GM23338 (cell line): ENCODE measurements around the gene BTN1A1. TPM values are rescaled to one million over a fixed set of nuclear protein-coding genes. Genes with fewer than 3 reads are reported as not detected.

Experiments used
- ATAC-seq: fragments of 200-7000 bp; cut with Tn5 transposase; 3 replicates; pipeline ENCODE4 v1.9.1; 2020
- DNase-seq: peaks from one replicate; pipeline ENCODE4 v3.0.0-alpha.2; 2015; ENCODE audit warnings: low spot score
- H2AFZ ChIP-seq: fragments of 200-600 bp; sonication (generic); 2 replicates; pipeline ENCODE4 v1.8.0; 2016; ENCODE audit warnings: antibody characterized with exemption, mild to moderate bottlenecking, moderate library complexity
- H3F3A ChIP-seq: fragments of 200-600 bp; sonication (generic); replicated peaks from 2 replicates; pipeline ENCODE4 v1.8.0; 2017; ENCODE audit warnings: antibody characterized with exemption, mixed run types, low read depth
- H3K27ac ChIP-seq: fragments of 200-600 bp; sonication (generic); 2 replicates; pipeline ENCODE4 v1.6.1; 2016; ENCODE audit warnings: low read depth
- H3K27me3 ChIP-seq: fragments of 200-600 bp; sonication (generic); 2 replicates; pipeline ENCODE4 v1.8.0; 2016; ENCODE audit warnings: mild to moderate bottlenecking, mixed run types, moderate library complexity; ENCODE audit not compliant: insufficient read depth
- H3K36me3 ChIP-seq: fragments of 200-600 bp; sonication (generic); 2 replicates; pipeline ENCODE4 v1.8.0; 2016; ENCODE audit warnings: mild to moderate bottlenecking; ENCODE audit not compliant: insufficient read depth
- H3K4me1 ChIP-seq: fragments of 200-600 bp; sonication (generic); 2 replicates; pipeline ENCODE4 v1.8.0; 2016; ENCODE audit warnings: mild to moderate bottlenecking, moderate library complexity; ENCODE audit not compliant: insufficient read depth
- H3K4me2 ChIP-seq: fragments of 200-600 bp; sonication (generic); 2 replicates; pipeline ENCODE4 v1.7.1; 2017; ENCODE audit warnings: mixed run types
- H3K4me3 ChIP-seq: fragments of 200-600 bp; sonication (generic); 2 replicates; pipeline ENCODE4 v1.6.1; 2016; ENCODE audit warnings: mixed run types
- H3K79me2 ChIP-seq: fragments of 200-600 bp; sonication (generic); replicated peaks from 2 replicates; pipeline ENCODE4 v1.8.0; 2017; ENCODE audit warnings: mild to moderate bottlenecking; ENCODE audit not compliant: insufficient read depth
- H3K9me2 ChIP-seq: fragments of 200-600 bp; sonication (generic); 2 replicates; pipeline ENCODE4 v1.8.0; 2017; ENCODE audit not compliant: insufficient read depth
- H4K20me1 ChIP-seq: fragments of 200-600 bp; sonication (generic); replicated peaks from 2 replicates; pipeline ENCODE4 v1.8.0; 2017; ENCODE audit warnings: mild to moderate bottlenecking; ENCODE audit not compliant: insufficient read depth
- H3K27ac Mint-ChIP-seq: 2 replicates; pipeline ENCODE4 v1.8.0; 2020; ENCODE audit warnings: inconsistent platforms, mild to moderate bottlenecking, moderate library complexity, mixed read lengths
- H3K27me3 Mint-ChIP-seq: 3 replicates; pipeline ENCODE4 v1.8.0; 2022; ENCODE audit warnings: low read depth, mild to moderate bottlenecking, moderate library complexity, mixed read lengths, inconsistent platforms; ENCODE audit not compliant: insufficient read depth, poor library complexity
- H3K36me3 Mint-ChIP-seq: 3 replicates; pipeline ENCODE4 v1.8.0; 2021; ENCODE audit warnings: low read depth, mild to moderate bottlenecking, inconsistent platforms, moderate library complexity, mixed read lengths
- H3K4me1 Mint-ChIP-seq: 3 replicates; pipeline ENCODE4 v1.8.0; 2020; ENCODE audit warnings: mild to moderate bottlenecking, inconsistent platforms, mixed read lengths
- H3K4me3 Mint-ChIP-seq: 3 replicates; pipeline ENCODE4 v1.8.0; 2021; ENCODE audit warnings: moderate library complexity, mild to moderate bottlenecking, inconsistent platforms, mixed read lengths
- H3K9me3 Mint-ChIP-seq: 3 replicates; pipeline ENCODE4 v1.8.0; 2020; ENCODE audit warnings: moderate library complexity, mild to moderate bottlenecking, inconsistent platforms, mixed read lengths
- CREB1 ChIP-seq: fragments of 250-450 bp; sonication (Bioruptor Pico); IDR thresholded peaks from 2 replicates; pipeline ENCODE4 v1.5.0; 2020; ENCODE audit warnings: low read depth, mild to moderate bottlenecking, moderate library complexity
- ETS1 ChIP-seq: IDR thresholded peaks from 2 replicates; pipeline ENCODE4 v1.6.1; 2016; ENCODE audit warnings: antibody characterized with exemption
- EZH2 ChIP-seq: fragments of 200-600 bp; sonication (generic); IDR thresholded peaks from one replicate; pipeline ENCODE4 v1.8.0; 2017; ENCODE audit warnings: antibody characterized with exemption, mild to moderate bottlenecking, low read depth; ENCODE audit not compliant: unreplicated experiment
- JUNB ChIP-seq: IDR thresholded peaks from one replicate; pipeline ENCODE4 v1.6.1; 2016; ENCODE audit warnings: antibody characterized with exemption; ENCODE audit not compliant: unreplicated experiment
- NANOG ChIP-seq: IDR thresholded peaks from 2 replicates; pipeline ENCODE4 v1.6.1; 2016; ENCODE audit warnings: antibody characterized with exemption, borderline replicate concordance
- POLR2AphosphoS5 ChIP-seq: IDR thresholded peaks from 2 replicates; pipeline ENCODE4 v1.6.1; 2016; ENCODE audit warnings: antibody characterized with exemption, low read depth
- STAT1 ChIP-seq: IDR thresholded peaks from one replicate; pipeline ENCODE4 v1.6.1; 2016; ENCODE audit warnings: antibody characterized with exemption; ENCODE audit not compliant: unreplicated experiment
- ZNF114 ChIP-seq: fragments of 250-450 bp; sonication (Bioruptor Pico); IDR thresholded peaks from 2 replicates; pipeline ENCODE4 v1.5.0; 2020; ENCODE audit warnings: mild to moderate bottlenecking, moderate library complexity
- ZNF331 ChIP-seq: fragments of 250-450 bp; sonication (Bioruptor Pico); IDR thresholded peaks from 2 replicates; pipeline ENCODE4 v1.5.0; 2020; ENCODE audit warnings: low read depth, mild to moderate bottlenecking, moderate library complexity
- polyA plus RNA-seq: library from polyadenylated mRNA; unstranded; fragments of >200 nt; fragmentation: Nextera tagmentation; extraction: Ambion mirVana; gene quantifications from 2 replicates; pipeline ENCODE4 v1.2.1, GENCODE V29; 2016
- total RNA-seq: library from RNA; depleted of rRNA; stranded (reverse); fragments of >200 nt; shearing (Covaris generic); gene quantifications from 2 replicates; pipeline ENCODE4 v1.2.3, GENCODE V29; 2014
- TF ChIP-seq, protein P1 (sequence below): fragments of 250-450 bp; sonication (Bioruptor Pico); IDR thresholded peaks from 2 replicates; pipeline ENCODE4 v1.5.0; 2020; ENCODE audit warnings: mild to moderate bottlenecking, moderate library complexity
- TF ChIP-seq, protein P2 (sequence below), 2 experiments: fragments of 200-600 bp in 1 of 2; sonication (generic) in 1 of 2; conservative IDR thresholded peaks; 2 replicates each; pipeline versions ENCODE4 v1.5.1 to v1.6.1; 2016 to 2017; ENCODE audit warnings: antibody characterized with exemption in 2 of 2, low read depth in 2 of 2, mild to moderate bottlenecking in 2 of 2, moderate library complexity in 1 of 2
- TF ChIP-seq, protein P3 (sequence below): IDR thresholded peaks from one replicate; pipeline ENCODE4 v1.6.1; 2018; ENCODE audit warnings: antibody characterized with exemption; ENCODE audit not compliant: unreplicated experiment

Gene BTN1A1
- total and polyA plus RNA-seq, 2 experiments from 2014 or later, result 0.13 to 0.38 TPM

DNA sequence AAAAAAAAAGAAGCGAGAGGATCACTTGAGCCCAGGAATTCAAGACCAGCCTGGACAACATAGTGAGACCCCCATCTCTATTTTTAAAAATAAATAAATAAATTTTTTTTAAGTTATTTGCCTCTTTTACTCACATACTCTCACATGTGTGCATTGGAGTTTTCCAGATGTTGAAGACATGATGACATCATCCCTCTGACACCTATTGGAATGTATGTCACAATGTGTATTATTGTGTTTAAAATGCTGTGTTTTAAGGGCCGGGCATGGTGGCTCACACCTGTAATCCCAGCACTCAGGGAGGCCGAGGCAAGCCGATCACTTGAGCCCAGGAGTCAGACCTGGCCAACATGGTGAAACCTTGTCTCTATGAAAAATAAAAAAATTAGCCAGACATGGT is 17.8 kb upstream of the BTN1A1 start (continued):
- TF ChIP-seq ETS1, result no peak
- TF ChIP-seq JUNB, result no peak
- TF ChIP-seq, protein P1, sequence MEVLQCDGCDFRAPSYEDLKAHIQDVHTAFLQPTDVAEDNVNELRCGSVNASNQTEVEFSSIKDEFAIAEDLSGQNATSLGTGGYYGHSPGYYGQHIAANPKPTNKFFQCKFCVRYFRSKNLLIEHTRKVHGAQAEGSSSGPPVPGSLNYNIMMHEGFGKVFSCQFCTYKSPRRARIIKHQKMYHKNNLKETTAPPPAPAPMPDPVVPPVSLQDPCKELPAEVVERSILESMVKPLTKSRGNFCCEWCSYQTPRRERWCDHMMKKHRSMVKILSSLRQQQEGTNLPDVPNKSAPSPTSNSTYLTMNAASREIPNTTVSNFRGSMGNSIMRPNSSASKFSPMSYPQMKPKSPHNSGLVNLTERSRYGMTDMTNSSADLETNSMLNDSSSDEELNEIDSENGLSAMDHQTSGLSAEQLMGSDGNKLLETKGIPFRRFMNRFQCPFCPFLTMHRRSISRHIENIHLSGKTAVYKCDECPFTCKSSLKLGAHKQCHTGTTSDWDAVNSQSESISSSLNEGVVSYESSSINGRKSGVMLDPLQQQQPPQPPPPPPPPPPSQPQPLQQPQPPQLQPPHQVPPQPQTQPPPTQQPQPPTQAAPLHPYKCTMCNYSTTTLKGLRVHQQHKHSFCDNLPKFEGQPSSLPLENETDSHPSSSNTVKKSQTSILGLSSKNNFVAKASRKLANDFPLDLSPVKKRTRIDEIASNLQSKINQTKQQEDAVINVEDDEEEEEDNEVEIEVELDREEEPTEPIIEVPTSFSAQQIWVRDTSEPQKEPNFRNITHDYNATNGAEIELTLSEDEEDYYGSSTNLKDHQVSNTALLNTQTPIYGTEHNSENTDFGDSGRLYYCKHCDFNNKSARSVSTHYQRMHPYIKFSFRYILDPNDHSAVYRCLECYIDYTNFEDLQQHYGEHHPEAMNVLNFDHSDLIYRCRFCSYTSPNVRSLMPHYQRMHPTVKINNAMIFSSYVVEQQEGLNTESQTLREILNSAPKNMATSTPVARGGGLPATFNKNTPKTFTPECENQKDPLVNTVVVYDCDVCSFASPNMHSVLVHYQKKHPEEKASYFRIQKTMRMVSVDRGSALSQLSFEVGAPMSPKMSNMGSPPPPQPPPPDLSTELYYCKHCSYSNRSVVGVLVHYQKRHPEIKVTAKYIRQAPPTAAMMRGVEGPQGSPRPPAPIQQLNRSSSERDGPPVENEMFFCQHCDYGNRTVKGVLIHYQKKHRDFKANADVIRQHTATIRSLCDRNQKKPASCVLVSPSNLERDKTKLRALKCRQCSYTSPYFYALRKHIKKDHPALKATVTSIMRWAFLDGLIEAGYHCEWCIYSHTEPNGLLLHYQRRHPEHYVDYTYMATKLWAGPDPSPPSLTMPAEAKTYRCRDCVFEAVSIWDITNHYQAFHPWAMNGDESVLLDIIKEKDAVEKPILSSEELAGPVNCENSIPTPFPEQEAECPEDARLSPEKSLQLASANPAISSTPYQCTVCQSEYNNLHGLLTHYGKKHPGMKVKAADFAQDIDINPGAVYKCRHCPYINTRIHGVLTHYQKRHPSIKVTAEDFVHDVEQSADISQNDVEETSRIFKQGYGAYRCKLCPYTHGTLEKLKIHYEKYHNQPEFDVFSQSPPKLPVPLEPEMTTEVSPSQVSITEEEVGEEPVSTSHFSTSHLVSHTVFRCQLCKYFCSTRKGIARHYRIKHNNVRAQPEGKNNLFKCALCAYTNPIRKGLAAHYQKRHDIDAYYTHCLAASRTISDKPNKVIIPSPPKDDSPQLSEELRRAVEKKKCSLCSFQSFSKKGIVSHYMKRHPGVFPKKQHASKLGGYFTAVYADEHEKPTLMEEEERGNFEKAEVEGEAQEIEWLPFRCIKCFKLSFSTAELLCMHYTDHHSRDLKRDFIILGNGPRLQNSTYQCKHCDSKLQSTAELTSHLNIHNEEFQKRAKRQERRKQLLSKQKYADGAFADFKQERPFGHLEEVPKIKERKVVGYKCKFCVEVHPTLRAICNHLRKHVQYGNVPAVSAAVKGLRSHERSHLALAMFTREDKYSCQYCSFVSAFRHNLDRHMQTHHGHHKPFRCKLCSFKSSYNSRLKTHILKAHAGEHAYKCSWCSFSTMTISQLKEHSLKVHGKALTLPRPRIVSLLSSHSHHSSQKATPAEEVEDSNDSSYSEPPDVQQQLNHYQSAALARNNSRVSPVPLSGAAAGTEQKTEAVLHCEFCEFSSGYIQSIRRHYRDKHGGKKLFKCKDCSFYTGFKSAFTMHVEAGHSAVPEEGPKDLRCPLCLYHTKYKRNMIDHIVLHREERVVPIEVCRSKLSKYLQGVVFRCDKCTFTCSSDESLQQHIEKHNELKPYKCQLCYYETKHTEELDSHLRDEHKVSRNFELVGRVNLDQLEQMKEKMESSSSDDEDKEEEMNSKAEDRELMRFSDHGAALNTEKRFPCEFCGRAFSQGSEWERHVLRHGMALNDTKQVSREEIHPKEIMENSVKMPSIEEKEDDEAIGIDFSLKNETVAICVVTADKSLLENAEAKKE (CRISPR knock-in tag), result no peak
- no peak for TF ChIP-seq ZNF331 (CRISPR knock-in tag)
- TF ChIP-seq NANOG, result no peak
- no peak for TF ChIP-seq ZNF114 (CRISPR knock-in tag)

DNA sequence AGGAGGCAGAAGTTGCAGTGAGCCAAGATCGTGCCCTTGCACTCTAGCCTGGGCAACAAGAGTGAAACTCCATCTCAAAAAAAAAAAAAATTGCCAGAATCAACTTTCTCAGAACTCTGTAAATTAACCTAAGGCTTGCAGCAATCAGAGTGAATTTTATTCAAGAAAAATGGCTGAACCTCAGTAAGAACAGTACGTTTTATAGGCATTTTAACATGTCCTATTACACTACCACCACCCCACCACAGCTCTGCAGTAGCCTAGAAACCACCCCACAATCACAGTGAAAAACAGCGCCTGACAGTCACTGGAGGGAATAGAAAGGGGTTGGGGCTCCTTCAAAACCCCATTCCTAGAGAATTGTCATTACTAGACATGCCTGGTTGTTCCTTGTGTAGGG is 16.4 kb upstream of the BTN1A1 start:
- H3K36me3 Mint-ChIP-seq, result no peaks in the 10 kb centered on the region
- Histone ChIP-seq H3K36me3 (no peaks in the 10 kb centered on the region), H3K4me1 (no peaks in the 10 kb centered on the region), H3K27me3 (no peaks in the 10 kb centered on the region), H2AFZ (no peak overlapping the region), H3K9me2 (no peaks in the 10 kb centered on the region), H3K4me3 (no peak overlapping the region), H3K79me2 (no peaks in the 10 kb centered on the region), H3K27ac (no peak overlapping the region), H3F3A (no peaks in the 10 kb centered on the region), H3K4me2 (no peak overlapping the region), H4K20me1 (no peaks in the 10 kb centered on the region)
- peaks cover 11% of the 10 kb centered on the region for H3K9me3 Mint-ChIP-seq
- no peak for ATAC-seq
- H3K4me1 Mint-ChIP-seq, result no peaks in the 10 kb centered on the region
- H3K27ac Mint-ChIP-seq, result no peak overlapping the region
- no peak for DNase-seq
- no peak overlapping the region for H3K4me3 Mint-ChIP-seq
- H3K27me3 Mint-ChIP-seq, result peaks cover 9% of the 10 kb centered on the region
- TF ChIP-seq POLR2AphosphoS5, result no peak
- no peak for TF ChIP-seq STAT1
- no peak for TF ChIP-seq JUNB
- no peak for TF ChIP-seq EZH2
- TF ChIP-seq CREB1 (CRISPR knock-in tag), result no peak
- TF ChIP-seq NANOG, result no peak
- TF ChIP-seq, protein P2, sequence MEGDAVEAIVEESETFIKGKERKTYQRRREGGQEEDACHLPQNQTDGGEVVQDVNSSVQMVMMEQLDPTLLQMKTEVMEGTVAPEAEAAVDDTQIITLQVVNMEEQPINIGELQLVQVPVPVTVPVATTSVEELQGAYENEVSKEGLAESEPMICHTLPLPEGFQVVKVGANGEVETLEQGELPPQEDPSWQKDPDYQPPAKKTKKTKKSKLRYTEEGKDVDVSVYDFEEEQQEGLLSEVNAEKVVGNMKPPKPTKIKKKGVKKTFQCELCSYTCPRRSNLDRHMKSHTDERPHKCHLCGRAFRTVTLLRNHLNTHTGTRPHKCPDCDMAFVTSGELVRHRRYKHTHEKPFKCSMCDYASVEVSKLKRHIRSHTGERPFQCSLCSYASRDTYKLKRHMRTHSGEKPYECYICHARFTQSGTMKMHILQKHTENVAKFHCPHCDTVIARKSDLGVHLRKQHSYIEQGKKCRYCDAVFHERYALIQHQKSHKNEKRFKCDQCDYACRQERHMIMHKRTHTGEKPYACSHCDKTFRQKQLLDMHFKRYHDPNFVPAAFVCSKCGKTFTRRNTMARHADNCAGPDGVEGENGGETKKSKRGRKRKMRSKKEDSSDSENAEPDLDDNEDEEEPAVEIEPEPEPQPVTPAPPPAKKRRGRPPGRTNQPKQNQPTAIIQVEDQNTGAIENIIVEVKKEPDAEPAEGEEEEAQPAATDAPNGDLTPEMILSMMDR (conservative IDR thresholded peaks at IDR 0.05; ENCODE audit: low read depth in 2 of 2), result no peak
- TF ChIP-seq ZNF114 (CRISPR knock-in tag), result no peak
- TF ChIP-seq, protein P3, sequence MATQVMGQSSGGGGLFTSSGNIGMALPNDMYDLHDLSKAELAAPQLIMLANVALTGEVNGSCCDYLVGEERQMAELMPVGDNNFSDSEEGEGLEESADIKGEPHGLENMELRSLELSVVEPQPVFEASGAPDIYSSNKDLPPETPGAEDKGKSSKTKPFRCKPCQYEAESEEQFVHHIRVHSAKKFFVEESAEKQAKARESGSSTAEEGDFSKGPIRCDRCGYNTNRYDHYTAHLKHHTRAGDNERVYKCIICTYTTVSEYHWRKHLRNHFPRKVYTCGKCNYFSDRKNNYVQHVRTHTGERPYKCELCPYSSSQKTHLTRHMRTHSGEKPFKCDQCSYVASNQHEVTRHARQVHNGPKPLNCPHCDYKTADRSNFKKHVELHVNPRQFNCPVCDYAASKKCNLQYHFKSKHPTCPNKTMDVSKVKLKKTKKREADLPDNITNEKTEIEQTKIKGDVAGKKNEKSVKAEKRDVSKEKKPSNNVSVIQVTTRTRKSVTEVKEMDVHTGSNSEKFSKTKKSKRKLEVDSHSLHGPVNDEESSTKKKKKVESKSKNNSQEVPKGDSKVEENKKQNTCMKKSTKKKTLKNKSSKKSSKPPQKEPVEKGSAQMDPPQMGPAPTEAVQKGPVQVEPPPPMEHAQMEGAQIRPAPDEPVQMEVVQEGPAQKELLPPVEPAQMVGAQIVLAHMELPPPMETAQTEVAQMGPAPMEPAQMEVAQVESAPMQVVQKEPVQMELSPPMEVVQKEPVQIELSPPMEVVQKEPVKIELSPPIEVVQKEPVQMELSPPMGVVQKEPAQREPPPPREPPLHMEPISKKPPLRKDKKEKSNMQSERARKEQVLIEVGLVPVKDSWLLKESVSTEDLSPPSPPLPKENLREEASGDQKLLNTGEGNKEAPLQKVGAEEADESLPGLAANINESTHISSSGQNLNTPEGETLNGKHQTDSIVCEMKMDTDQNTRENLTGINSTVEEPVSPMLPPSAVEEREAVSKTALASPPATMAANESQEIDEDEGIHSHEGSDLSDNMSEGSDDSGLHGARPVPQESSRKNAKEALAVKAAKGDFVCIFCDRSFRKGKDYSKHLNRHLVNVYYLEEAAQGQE, result no peak
